Liver (tissue), 3 donors: Measurements from ENCODE around the gene ZC3H13.

Source experiments
- SP1 ChIP-seq: IDR thresholded peaks from 2 replicates; pipeline ENCODE4 v1.6.1; 2018; ENCODE audit warnings: antibody characterized with exemption, mild to moderate bottlenecking
- TF ChIP-seq, protein P1 (sequence below): fragments of 150-350 bp; IDR thresholded peaks from 2 replicates; pipeline ENCODE4 v1.5.1; 2017; ENCODE audit warnings: improper control_type of control experiment, low read depth, low read length; ENCODE audit not compliant: missing input control
- donor health status: healthy.
- donor health status: healthy.

DNA sequence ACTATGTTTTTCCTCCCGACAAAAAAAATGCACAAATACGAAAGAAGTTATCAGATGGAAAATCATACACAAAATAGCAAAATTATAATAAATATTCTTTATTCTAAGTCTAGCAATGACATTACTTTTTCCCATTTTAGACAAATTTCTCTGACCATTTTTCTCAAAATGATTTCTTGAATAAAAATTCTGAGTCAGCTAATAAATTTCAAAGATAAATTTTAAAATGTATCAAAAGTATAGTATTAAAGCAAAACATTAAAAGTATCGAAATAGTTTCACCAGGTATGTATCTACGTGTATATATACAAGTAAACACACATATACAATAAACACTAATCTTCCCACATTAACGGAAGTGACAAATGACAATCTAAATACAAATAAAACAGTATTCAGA lies 8.9 kb downstream of the ZC3H13 start:
- TF ChIP-seq, protein P1, sequence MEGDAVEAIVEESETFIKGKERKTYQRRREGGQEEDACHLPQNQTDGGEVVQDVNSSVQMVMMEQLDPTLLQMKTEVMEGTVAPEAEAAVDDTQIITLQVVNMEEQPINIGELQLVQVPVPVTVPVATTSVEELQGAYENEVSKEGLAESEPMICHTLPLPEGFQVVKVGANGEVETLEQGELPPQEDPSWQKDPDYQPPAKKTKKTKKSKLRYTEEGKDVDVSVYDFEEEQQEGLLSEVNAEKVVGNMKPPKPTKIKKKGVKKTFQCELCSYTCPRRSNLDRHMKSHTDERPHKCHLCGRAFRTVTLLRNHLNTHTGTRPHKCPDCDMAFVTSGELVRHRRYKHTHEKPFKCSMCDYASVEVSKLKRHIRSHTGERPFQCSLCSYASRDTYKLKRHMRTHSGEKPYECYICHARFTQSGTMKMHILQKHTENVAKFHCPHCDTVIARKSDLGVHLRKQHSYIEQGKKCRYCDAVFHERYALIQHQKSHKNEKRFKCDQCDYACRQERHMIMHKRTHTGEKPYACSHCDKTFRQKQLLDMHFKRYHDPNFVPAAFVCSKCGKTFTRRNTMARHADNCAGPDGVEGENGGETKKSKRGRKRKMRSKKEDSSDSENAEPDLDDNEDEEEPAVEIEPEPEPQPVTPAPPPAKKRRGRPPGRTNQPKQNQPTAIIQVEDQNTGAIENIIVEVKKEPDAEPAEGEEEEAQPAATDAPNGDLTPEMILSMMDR: no peak
- TF ChIP-seq SP1: no peak
